Iris pigment epithelial cell (primary cell): ENCODE results near the gene CPPED1.

ENCODE experiments used
- DNase-seq: peaks from one replicate; pipeline ENCODE4 v3.0.0-alpha.2; 2011; ENCODE audit warnings: low read depth

The CPPED1 gene

GRCh38 chr16:12646098-12646489, 157.6 kb downstream of the CPPED1 start:
- DNase-seq, result no peak

- DNase-seq, result no peak
These were observed 160.6 kb downstream of the CPPED1 start for GRCh38 chr16:12643034-12643455.

DNA sequence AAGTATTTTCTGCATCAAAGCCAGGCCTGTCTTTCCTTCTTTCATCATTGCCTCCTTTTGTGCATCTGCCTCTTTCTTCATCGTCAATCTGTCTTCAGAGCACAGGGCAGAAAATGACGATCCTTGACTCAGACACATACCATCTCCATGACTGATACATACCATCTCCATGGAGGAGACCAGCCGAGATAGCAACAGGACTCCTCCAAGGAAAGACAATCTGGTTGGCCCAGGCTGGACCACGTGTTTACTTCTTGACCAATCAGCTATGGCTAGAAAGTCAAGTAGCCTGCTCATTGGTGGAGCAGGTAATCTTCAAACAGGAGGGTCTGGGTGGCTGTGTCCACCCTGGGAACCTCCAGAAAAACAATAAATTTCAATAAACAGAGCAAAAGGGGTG, 164.6 kb downstream of the CPPED1 start:
- DNase-seq, result peak; percentile 93

- peak; percentile 10 for DNase-seq
These were observed 166.7 kb downstream of the CPPED1 start for GRCh38 chr16:12637002-12637401.

DNA sequence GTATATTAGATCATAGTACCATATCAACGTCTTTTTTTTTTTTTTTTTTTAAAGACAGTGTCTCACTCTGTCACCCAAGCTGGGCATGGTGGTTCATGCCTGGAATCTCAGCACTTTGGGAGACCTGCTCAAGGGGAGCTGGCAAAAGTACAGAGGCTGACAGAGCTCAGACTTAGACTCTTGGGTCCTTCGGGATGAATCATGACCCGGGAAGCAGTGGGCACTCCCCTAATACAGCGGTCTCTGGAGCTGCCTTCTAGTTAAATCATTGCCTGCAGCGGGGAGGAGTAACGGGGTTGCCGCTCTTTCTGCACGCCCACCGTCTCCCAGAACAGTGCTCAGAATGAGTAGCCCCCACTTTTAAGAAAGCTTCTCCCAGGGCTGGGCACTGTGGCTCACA, 174.4 kb downstream of the CPPED1 start:
- DNase-seq, result no peak

GRCh38 chr16:12628536-12628935, 175.2 kb downstream of the CPPED1 start:
- peak; percentile 38 for DNase-seq

- no peak for DNase-seq
These were observed 176.3 kb downstream of the CPPED1 start for GRCh38 chr16:12627394-12627793.

DNA sequence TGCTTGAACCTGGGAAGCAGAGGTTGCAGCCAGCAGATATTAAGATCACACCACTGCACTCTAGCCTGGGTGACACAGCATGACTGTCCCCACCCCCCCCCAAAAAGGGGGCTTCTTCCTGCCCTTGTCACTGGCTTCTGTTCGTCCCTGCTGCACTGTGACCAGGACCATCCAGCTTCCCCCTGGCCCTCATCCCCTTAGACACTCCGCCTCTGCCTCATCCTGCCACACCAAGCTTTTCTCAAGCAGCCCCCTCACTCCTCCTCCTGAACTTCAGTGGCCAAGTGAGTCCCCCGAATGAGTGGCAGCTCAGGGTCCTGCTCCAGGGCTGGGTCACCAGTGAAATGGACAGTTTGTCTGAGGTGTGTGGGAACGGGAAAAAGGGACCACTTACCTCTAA, 177.3 kb downstream of the CPPED1 start:
- no peak for DNase-seq

GRCh38 chr16:12625716-12626115, 178.0 kb downstream of the CPPED1 start:
- DNase-seq, result no peak

GRCh38 chr16:12625068-12625467, 178.6 kb downstream of the CPPED1 start:
- no peak for DNase-seq

GRCh38 chr16:12620150-12620549, 183.5 kb downstream of the CPPED1 start:
- no peak for DNase-seq

DNA sequence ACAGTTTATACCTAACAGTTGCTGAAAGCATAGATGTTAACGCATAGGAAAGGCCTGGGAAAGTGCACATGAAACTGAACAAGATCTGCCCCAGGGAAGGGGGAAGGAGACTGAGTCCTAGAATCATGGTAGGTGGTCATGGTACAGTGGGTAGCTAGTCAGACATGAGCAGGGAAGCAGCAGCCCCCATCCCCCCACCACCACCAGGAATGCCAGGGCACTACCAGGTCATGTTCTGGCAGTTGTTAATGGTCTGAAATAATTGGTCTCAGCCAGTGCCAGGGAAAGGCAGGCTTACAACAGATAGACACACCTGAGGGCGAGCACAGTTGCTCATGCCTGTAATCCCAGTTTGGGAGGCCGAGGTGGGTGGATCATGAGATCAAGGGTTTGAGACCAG, 185.2 kb downstream of the CPPED1 start:
- no peak for DNase-seq

DNA sequence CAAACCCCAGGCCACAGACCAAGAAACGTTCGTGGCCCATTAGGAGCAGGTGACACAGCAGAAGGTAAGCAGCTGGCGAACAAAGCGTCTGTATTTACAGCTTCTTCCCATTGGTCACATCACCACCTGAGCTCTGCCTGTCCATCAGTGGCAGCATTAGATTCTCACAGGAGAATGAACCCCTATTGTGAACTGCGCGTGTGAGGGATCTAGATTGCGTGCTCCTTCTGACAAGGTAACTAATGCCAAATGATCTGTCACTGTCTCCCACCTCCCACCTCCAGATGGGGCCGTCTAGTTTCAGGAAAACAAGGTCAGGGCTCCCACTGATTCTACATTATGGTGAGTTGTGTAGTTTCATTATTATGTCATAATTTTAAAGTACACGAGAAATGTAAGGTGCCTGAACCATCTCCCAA, 186.3 kb downstream of the CPPED1 start:
- no peak for DNase-seq

DNA sequence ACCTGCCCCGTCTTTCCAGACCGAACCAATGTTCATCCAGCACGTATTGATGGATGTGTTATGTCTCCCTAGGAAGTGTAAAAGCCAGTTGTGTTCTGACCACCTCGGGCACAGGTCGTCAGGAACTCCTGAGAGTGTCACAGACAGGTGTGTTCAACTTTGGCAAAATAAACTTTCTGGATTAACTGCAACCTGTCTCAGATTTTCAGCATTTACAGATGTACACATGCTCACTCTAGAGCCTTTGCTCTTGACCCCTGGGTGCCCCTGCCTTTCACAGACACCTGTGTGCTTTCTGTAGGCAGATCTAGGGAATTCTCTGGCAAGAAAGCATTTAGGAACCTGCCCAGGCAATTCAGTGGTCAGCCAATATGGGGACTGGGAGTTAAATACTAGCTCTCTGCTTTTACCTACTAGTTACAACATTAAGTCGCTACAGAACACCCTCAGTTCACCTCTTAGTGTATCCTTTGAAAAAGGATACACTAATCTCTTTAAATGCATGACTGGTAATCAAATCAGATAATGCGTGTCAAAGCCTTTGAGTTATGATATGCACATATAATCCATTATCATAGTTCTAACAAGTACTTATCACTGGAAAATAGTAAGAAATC, 188.9 kb downstream of the CPPED1 start:
- DNase-seq, result no peak

GRCh38 chr16:12613992-12614661, 189.6 kb downstream of the CPPED1 start:
- no peak for DNase-seq

DNA sequence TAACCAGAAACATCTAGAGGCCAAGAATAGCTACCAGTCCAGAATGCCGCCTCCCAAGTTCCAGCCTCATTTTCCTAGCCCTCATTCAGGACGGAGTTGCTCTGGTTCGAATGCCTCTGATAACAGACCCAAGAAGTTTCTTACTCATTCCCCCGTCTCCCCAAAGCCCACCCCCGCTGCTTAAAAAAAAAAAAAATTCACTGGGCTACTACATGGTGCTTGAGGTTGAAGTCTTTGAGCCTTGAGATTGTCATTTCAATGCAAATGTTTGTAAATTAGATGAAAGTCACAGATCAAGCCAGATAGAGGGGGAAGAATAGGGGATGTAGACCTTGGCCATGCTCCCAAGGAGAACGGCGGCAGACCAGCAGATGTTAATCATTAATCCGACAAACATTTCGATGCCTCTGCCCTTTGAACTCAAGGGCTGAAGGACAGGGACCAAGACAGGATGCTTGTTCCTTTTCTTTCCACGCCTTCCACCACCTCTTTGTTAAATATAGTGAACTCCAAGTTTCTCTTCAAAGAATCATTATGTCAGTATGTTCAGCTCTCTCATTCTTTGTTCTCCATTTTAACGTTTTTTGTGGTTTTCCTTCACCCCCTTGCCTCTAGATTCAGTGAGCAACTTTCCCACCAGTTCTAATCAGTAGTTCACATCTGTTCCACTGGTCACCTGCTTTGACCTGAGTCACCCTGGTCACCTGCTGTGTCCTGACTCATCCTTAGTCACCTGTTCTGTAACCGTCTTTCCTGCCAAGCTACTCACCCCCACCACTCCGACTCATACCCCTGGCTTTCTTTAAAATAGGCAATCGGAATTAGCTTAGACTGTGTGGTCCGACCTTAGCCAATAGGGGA, 190.3 kb downstream of the CPPED1 start:
- peak; percentile 47 for DNase-seq

- no peak for DNase-seq
These were observed 191.0 kb downstream of the CPPED1 start for GRCh38 chr16:12612598-12613101.

GRCh38 chr16:12611916-12612597, 191.6 kb downstream of the CPPED1 start:
- DNase-seq, result no peak

GRCh38 chr16:12611006-12611477, 192.6 kb downstream of the CPPED1 start:
- DNase-seq, result peak; percentile 22

GRCh38 chr16:12609937-12610699, 193.6 kb downstream of the CPPED1 start:
- peak; percentile 57 for DNase-seq
